Fibroblast of pulmonary artery (primary cell): ENCODE data around the gene FXYD3.

Experiments
- DNase-seq: peaks from one replicate; pipeline ENCODE4 v3.0.0-alpha.2; 2010; ENCODE audit warnings: low read depth
- H3K4me3 ChIP-seq: replicated peaks from 2 replicates; pipeline ENCODE4 v1.5.1; 2011; ENCODE audit warnings: low read depth, mild to moderate bottlenecking, control low read depth, low read length, moderate library complexity
- CTCF ChIP-seq: IDR thresholded peaks from 2 replicates; pipeline ENCODE4 v1.5.1; 2011; ENCODE audit warnings: mild to moderate bottlenecking, control low read depth, low read length, inconsistent platforms; ENCODE audit errors: missing control alignments

The FXYD3 gene

GRCh38 chr19:35090506-35091214, 25.0 kb upstream of the FXYD3 start:
- H3K4me3 ChIP-seq = no peak overlapping the region
- peak; percentile 65 for TF ChIP-seq CTCF
- peak; percentile 66 for DNase-seq

GRCh38 chr19:35093430-35093829, 22.2 kb upstream of the FXYD3 start:
- DNase-seq = no peak
- H3K4me3 ChIP-seq = no peak overlapping the region
- TF ChIP-seq CTCF = no peak

- DNase-seq = no peak
- H3K4me3 ChIP-seq = no peak overlapping the region
- no peak for TF ChIP-seq CTCF
Observed at GRCh38 chr19:35093941-35094647, 21.5 kb upstream of the FXYD3 start.

- no peak for TF ChIP-seq CTCF
- no peak overlapping the region for H3K4me3 ChIP-seq
- DNase-seq = no peak
Observed at GRCh38 chr19:35094656-35095055, 21.0 kb upstream of the FXYD3 start.

- no peak for TF ChIP-seq CTCF
- no peak for DNase-seq
- no peak overlapping the region for H3K4me3 ChIP-seq
Observed at GRCh38 chr19:35095667-35096368, 19.8 kb upstream of the FXYD3 start.

GRCh38 chr19:35098413-35099049, 17.1 kb upstream of the FXYD3 start:
- DNase-seq = no peak
- TF ChIP-seq CTCF = no peak
- no peak overlapping the region for H3K4me3 ChIP-seq
